Fibroblast of lung (primary cell): Measurements from ENCODE around the gene MLF2. TPM values are rescaled to one million over a fixed set of nuclear protein-coding genes. Genes with fewer than 3 reads are reported as not detected.

ENCODE experiments used
- DNase-seq, 2 donors: peaks; one replicate each; pipeline versions ENCODE4 v3.0.0 to v3.0.0-alpha.2; 2010; ENCODE audit warnings: low read depth in 2 of 2
- H2AFZ ChIP-seq: 2 replicates; pipeline ENCODE4 v1.5.1; 2012; ENCODE audit warnings: low read length, control low read depth, inconsistent platforms
- H3K27ac ChIP-seq: 2 replicates; pipeline ENCODE4 v1.5.1; 2011; ENCODE audit warnings: low read length, control low read depth; ENCODE audit not compliant: insufficient read depth
- H3K27me3 ChIP-seq: 2 replicates; pipeline ENCODE4 v1.5.1; 2011; ENCODE audit warnings: mild to moderate bottlenecking, low read length; ENCODE audit not compliant: control insufficient read depth, insufficient read depth
- H3K36me3 ChIP-seq: 2 replicates; pipeline ENCODE4 v1.5.1; 2011; ENCODE audit warnings: low read length; ENCODE audit not compliant: control insufficient read depth, insufficient read depth
- H3K4me1 ChIP-seq: 2 replicates; pipeline ENCODE4 v1.5.1; 2011; ENCODE audit warnings: low read length; ENCODE audit not compliant: control insufficient read depth, insufficient read depth; ENCODE audit errors: extremely low read depth
- H3K4me2 ChIP-seq: 2 replicates; pipeline ENCODE4 v1.5.1; 2011; ENCODE audit warnings: low read length, control low read depth; ENCODE audit not compliant: insufficient read depth; ENCODE audit errors: extremely low read depth
- H3K4me3 ChIP-seq, 4 experiments: fragments of 200-600 bp in 1 of 4; sonication (generic) in 1 of 4; replicated peaks in 1 of 4; 2 replicates each; pipeline ENCODE4 v1.5.1; 2011 to 2016; ENCODE audit warnings: low read length in 4 of 4, low read depth in 3 of 4, mild to moderate bottlenecking in 3 of 4, control low read depth in 2 of 4, inconsistent platforms in 1 of 4, mixed read lengths in 1 of 4; ENCODE audit not compliant: insufficient read depth in 1 of 4; ENCODE audit errors: control extremely low read depth in 1 of 4
- H3K79me2 ChIP-seq: 2 replicates; pipeline ENCODE4 v1.5.1; 2012; ENCODE audit warnings: mild to moderate bottlenecking, low read length, inconsistent platforms; ENCODE audit not compliant: control insufficient read depth, insufficient read depth
- H3K9ac ChIP-seq: 2 replicates; pipeline ENCODE4 v1.5.1; 2011; ENCODE audit warnings: mild to moderate bottlenecking, low read length, control low read depth; ENCODE audit not compliant: insufficient read depth
- H3K9me3 ChIP-seq: 2 replicates; pipeline ENCODE4 v1.5.1; 2012; ENCODE audit warnings: low read depth, low read length; ENCODE audit not compliant: control insufficient read depth, insufficient read depth
- H4K20me1 ChIP-seq: 2 replicates; pipeline ENCODE4 v1.5.1; 2011; ENCODE audit warnings: low read length; ENCODE audit not compliant: control insufficient read depth, insufficient read depth; ENCODE audit errors: extremely low read depth
- CTCF ChIP-seq, 2 donors: IDR thresholded peaks in 1 of 2; conservative IDR thresholded peaks in 1 of 2; 1 replicate in 1 of 2; 2 replicates in 1 of 2; pipeline ENCODE4 v1.5.1; 2011 to 2012; ENCODE audit warnings: low read length in 2 of 2, control low read depth in 1 of 2, inconsistent platforms in 1 of 2, low read depth in 1 of 2, mild to moderate bottlenecking in 1 of 2
- EZH2 ChIP-seq: IDR thresholded peaks from 2 replicates; pipeline ENCODE4 v1.5.1; 2012; ENCODE audit warnings: low read length, control low read depth, mild to moderate bottlenecking; ENCODE audit errors: missing control alignments
- polyA plus RNA-seq, 2 donors: library from polyadenylated mRNA; depleted of rRNA in 1 of 2; stranded (reverse) in 1 of 2; unstranded in 1 of 2; fragments of >200 nt; gene quantifications; 2 replicates each; pipeline ENCODE4 v1.2.1, GENCODE V29; 2011 to 2012; ENCODE audit warnings: missing spikeins in 1 of 2
- total RNA-seq: library from RNA; depleted of rRNA; stranded (reverse); fragments of >200 nt; gene quantifications from 2 replicates; pipeline ENCODE4 v1.2.1, GENCODE V29; 2014

MLF2 gene
- total and polyA plus RNA-seq, 2 donors (not counting 1 experiment from before 2014, with no cell fraction given), result 106 to 289 TPM

GRCh38 chr12:6703631-6704030, 49.3 kb downstream of the MLF2 start:
- TF ChIP-seq CTCF (conservative IDR thresholded peaks at IDR 0.05 in 1 of 2, IDR thresholded peaks at IDR 0.05 in 1 of 2; ENCODE audit: low read depth in 1 of 2, low read length in 2 of 2) (no peak), EZH2 (no peak)
- Histone ChIP-seq H2AFZ (no peak overlapping the region), H3K79me2 (no peaks in the 10 kb centered on the region), H3K4me2 (no peak overlapping the region), H3K27ac (no peak overlapping the region), H3K9me3 (no peaks in the 10 kb centered on the region), H3K4me3 (no peak overlapping the region), H4K20me1 (no peaks in the 10 kb centered on the region), H3K9ac (no peak overlapping the region), H3K36me3 (no peaks in the 10 kb centered on the region), H3K4me1 (peaks cover 4% of the 10 kb centered on the region), H3K27me3 (peaks cover 38% of the 10 kb centered on the region)
- DNase-seq, result no peak

DNA sequence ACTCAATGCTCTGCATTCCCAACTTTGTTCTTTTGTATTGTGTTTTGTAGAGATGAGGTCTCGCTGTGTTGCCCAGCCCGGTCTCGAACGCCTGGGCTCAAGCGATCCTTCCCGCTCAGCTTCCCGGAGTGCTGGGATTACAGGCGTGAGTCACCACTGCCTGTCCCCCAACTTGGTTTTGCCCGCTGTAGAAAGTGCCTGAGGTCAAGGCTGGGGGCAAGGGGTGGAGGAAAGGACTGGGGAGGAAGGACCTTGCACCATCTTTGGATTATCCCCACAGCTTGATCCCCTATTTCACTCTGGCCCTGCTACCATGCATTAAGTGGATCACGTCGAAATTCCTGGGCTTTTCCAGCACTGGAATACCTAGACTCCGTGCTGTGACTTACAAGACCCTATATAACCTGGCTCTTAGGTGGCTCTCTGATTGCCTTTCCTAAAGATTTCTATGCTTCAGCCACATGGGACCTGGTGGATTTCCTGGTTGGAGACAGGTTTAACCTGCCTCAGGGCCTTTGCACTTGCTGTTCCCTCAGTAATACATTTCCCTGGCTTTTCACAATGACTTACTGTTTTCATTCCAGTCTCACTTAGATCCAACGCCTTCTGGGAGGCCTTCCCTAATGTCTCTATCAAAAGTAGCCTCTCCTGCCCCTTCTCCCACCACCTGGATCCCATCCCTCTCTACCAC, 51.7 kb downstream of the MLF2 start:
- H3K9ac ChIP-seq, result no peak overlapping the region
- no peaks in the 10 kb centered on the region for H3K79me2 ChIP-seq
- peak overlapping the region; percentile 85 for H2AFZ ChIP-seq

GRCh38 chr12:6700646-6701051, 52.3 kb downstream of the MLF2 start, which contains the start of gene PIANP:
Gene PIANP (minus strand): TSS chr12:6700815. CDS start chr12:6698061, 2,754 bp downstream.
- Histone ChIP-seq H3K9ac (peak within 1 kb of the TSS; percentile 32), H3K27ac (no peak within 1 kb of the TSS), H3K4me1 (peaks cover 6% of the 10 kb centered on the region), H3K27me3 (peaks cover 40% of the 10 kb centered on the region), H3K36me3 (no peaks in the 10 kb centered on the region), H4K20me1 (no peaks in the 10 kb centered on the region), H3K9me3 (no peaks in the 10 kb centered on the region), H3K4me3 (peak within 1 kb of the TSS; percentile 19 to 65 (median 53)), H3K79me2 (no peaks in the 10 kb centered on the region), H3K4me2 (peak within 1 kb of the TSS; percentile 87), H2AFZ (peak within 1 kb of the TSS; percentile 85)
- DNase-seq, result peak in 1 of 2 donors; percentile 34
- TF ChIP-seq CTCF (conservative IDR thresholded peaks at IDR 0.05 in 1 of 2, IDR thresholded peaks at IDR 0.05 in 1 of 2; ENCODE audit: low read depth in 1 of 2, low read length in 2 of 2), result no peak
- TF ChIP-seq EZH2, result no peak

More for the DNA sequence above, 51.7 kb downstream of the MLF2 start:
- no peaks in the 10 kb centered on the region for H3K36me3 ChIP-seq
- TF ChIP-seq CTCF (conservative IDR thresholded peaks at IDR 0.05 in 1 of 2, IDR thresholded peaks at IDR 0.05 in 1 of 2; ENCODE audit: low read depth in 1 of 2, low read length in 2 of 2), result no peak
- peak; percentile 52 for TF ChIP-seq EZH2
- no peaks in the 10 kb centered on the region for H3K9me3 ChIP-seq
- DNase-seq, result no peak
- H3K4me2 ChIP-seq, result peak overlapping the region; percentile 87
- no peak overlapping the region for H3K27ac ChIP-seq
- peaks cover 6% of the 10 kb centered on the region for H3K4me1 ChIP-seq
- H4K20me1 ChIP-seq, result no peaks in the 10 kb centered on the region
- H3K27me3 ChIP-seq, result peaks cover 40% of the 10 kb centered on the region
- peak overlapping the region in 3 of 4 experiments; percentile 46 to 60 (median 54) for H3K4me3 ChIP-seq
